Measurements from ENCODE around the gene LSAMP. TPM values are rescaled to one million over a fixed set of nuclear protein-coding genes. Genes with fewer than 3 reads are reported as not detected.

The LSAMP gene
- total RNA-seq, 1 experiment from 2014 or later = 0.90 TPM

- no peak overlapping the region for H3K18ac ChIP-seq (ENCODE audit: insufficient read length, low read depth, low read length)
- no peak overlapping the region for H3K9ac ChIP-seq (ENCODE audit: extremely low read depth, insufficient read length, low read length)
- H3K4me1 ChIP-seq (ENCODE audit: insufficient read depth, low read length) = no peaks in the 10 kb centered on the region; the same call in 1 of the 2 replicates
- no peak overlapping the region for H3T11ph ChIP-seq (ENCODE audit: low read length)
- H2BK15ac ChIP-seq (ENCODE audit: low read depth, low read length) = no peak overlapping the region
- peaks cover 18 to 19% of the 10 kb centered on the region in 2 experiments for H3K4me1 Mint-ChIP-seq
- no peak overlapping the region for H3K4ac ChIP-seq (ENCODE audit: low read depth, low read length)
- H3K27me3 Mint-ChIP-seq (ENCODE audit: low read depth) = no peaks in the 10 kb centered on the region
- no peak for TF ChIP-seq CTCF (conservative IDR thresholded peaks at IDR 0.05)
- no peak overlapping the region for H3K56ac ChIP-seq (ENCODE audit: insufficient read length, low read depth, low read length)
- no peak overlapping the region for H4K5ac ChIP-seq (ENCODE audit: insufficient read length, low read depth, low read length)
- H3K79me2 ChIP-seq (ENCODE audit: insufficient read depth, low read length) = no peaks in the 10 kb centered on the region
- no peaks in the 10 kb centered on the region for H3K9me3 ChIP-seq (ENCODE audit: control insufficient read depth, low read depth, low read length)
- H4K20me1 ChIP-seq (ENCODE audit: control insufficient read depth, insufficient read depth, insufficient read length) = no peaks in the 10 kb centered on the region
- DNase-seq = no peak
- H2BK20ac ChIP-seq (ENCODE audit: low read depth, low read length, poor library complexity, severe bottlenecking) = no peak overlapping the region
- peaks cover 0 to 10% (median 0%) of the 10 kb centered on the region in 3 experiments; a peak in 2 of 7 replicates for H3K36me3 Mint-ChIP-seq (ENCODE audit: insufficient read depth in 1 of 3, low read depth in 3 of 3)
- H3K4me2 ChIP-seq (ENCODE audit: insufficient read depth, insufficient read length, low read length) = no peak overlapping the region
- H2BK120ac ChIP-seq (ENCODE audit: low read depth, low read length, poor library complexity, severe bottlenecking) = no peak overlapping the region
- peak overlapping the region in 1 of 3 experiments; percentile 16; a peak in 2 of 7 replicates for H3K27ac Mint-ChIP-seq
- H2AFZ ChIP-seq (ENCODE audit: low read length) = no peak overlapping the region
- H3K79me1 ChIP-seq (ENCODE audit: insufficient read depth, low read depth, low read length, poor library complexity, severe bottlenecking) = no peaks in the 10 kb centered on the region
- H2BK12ac ChIP-seq (ENCODE audit: insufficient read length, low read depth, low read length) = no peak overlapping the region
- H4K8ac ChIP-seq (replicated peaks; ENCODE audit: insufficient read length, low read depth, low read length) = no peak overlapping the region
- no peak overlapping the region for H3K14ac ChIP-seq (ENCODE audit: insufficient read depth, low read length)
- no peak overlapping the region for H2AK5ac ChIP-seq (ENCODE audit: insufficient read length, low read length)
- no peak overlapping the region for H3K23ac ChIP-seq (ENCODE audit: insufficient read length, low read depth, low read length)
- no peak overlapping the region for H3K27ac ChIP-seq (ENCODE audit: insufficient read length, low read depth, low read length)
- H4K91ac ChIP-seq (ENCODE audit: insufficient read length, low read depth, low read length) = no peak overlapping the region
- no peak overlapping the region for H3K4me3 Mint-ChIP-seq
- no peaks in the 10 kb centered on the region for H3K27me3 ChIP-seq (ENCODE audit: insufficient read depth, low read length)
- H3K23me2 ChIP-seq (ENCODE audit: insufficient read length, low read depth, low read length, poor library complexity, severe bottlenecking) = no peaks in the 10 kb centered on the region
- no CpG with 5 or more reads among the region's 3 CpGs for WGBS (ENCODE audit: extremely low coverage, insufficient read length, low lambda C conversion rate)
- H2BK5ac ChIP-seq (ENCODE audit: insufficient read length, low read length) = no peak overlapping the region
- peaks cover 2 to 5% of the 10 kb centered on the region in 2 experiments; a peak in 2 of 5 replicates for H3K9me3 Mint-ChIP-seq
Measured at GRCh38 chr3:115975353-115975752, 469.9 kb downstream of the LSAMP start.
